Peyer's patch (tissue), 4 donors: ENCODE results near the gene B9D1.

Experiments used
- POLR2A ChIP-seq, 2 donors: fragments of 450-650 bp; IDR thresholded peaks; one replicate each; pipeline ENCODE4 v1.5.1; 2017; ENCODE audit warnings: antibody characterized with exemption in 2 of 2, mild to moderate bottlenecking in 2 of 2, moderate library complexity in 2 of 2
- TF ChIP-seq, protein P1 (sequence below), 6 experiments: fragments of 450-650 bp in 4 of 6; fragments of 200-600 bp in 2 of 6; sonication (generic) in 1 of 6; IDR thresholded peaks; one replicate each; pipeline ENCODE4 v1.5.1; 2017 to 2019; ENCODE audit warnings: antibody characterized with exemption in 6 of 6, mild to moderate bottlenecking in 3 of 6, moderate library complexity in 1 of 6

DNA sequence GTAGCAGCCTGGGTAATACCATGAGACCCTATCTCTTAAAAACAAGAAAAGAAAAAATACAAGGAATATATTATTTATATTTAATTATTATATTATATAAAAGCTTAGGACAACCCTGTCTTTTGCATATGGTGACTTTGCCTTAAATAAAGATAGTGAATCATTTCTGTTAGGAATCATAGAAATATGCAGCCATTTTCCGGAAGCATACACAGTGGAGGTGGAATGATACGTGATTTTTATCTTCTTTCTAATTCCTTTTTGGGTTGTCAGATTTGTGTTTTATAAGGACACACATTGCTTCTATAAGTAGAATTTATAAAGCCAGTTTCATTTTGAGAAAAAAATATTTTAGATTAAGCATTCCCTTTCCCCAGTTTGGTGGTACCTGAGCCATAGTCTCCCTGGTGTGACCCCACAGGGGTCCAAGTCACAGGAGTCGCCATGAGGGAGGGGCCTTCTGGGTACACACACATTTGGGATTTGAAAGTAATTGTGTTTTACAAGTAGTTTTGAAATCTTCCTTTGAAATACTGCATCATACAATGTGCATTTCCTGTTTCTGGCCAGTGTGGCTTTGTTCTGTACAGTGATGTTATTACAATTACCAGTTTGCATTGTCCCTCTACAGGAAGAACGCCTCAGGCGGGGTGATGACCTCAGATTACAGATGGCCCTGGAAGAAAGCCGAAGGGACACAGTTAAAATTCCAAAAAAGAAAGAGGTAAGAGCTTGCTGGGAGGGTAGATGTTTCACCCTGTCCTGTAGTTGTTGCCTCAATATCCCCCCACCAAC, 50.9 kb downstream of the B9D1 start:
- TF ChIP-seq, protein P1, sequence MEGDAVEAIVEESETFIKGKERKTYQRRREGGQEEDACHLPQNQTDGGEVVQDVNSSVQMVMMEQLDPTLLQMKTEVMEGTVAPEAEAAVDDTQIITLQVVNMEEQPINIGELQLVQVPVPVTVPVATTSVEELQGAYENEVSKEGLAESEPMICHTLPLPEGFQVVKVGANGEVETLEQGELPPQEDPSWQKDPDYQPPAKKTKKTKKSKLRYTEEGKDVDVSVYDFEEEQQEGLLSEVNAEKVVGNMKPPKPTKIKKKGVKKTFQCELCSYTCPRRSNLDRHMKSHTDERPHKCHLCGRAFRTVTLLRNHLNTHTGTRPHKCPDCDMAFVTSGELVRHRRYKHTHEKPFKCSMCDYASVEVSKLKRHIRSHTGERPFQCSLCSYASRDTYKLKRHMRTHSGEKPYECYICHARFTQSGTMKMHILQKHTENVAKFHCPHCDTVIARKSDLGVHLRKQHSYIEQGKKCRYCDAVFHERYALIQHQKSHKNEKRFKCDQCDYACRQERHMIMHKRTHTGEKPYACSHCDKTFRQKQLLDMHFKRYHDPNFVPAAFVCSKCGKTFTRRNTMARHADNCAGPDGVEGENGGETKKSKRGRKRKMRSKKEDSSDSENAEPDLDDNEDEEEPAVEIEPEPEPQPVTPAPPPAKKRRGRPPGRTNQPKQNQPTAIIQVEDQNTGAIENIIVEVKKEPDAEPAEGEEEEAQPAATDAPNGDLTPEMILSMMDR (IDR thresholded peaks at IDR 0.05): no peak
- TF ChIP-seq POLR2A (IDR thresholded peaks at IDR 0.05): no peak
